Mammary epithelial cell (primary cell): ENCODE results near the gene PXDC1.

ENCODE experiments used
- EZH2 ChIP-seq: IDR thresholded peaks from 2 replicates; pipeline ENCODE4 v1.6.1; 2012; ENCODE audit warnings: low read length, inconsistent platforms, borderline replicate concordance
- TF ChIP-seq, protein P1 (sequence below), 2 donors: IDR thresholded peaks in 1 of 2; conservative IDR thresholded peaks in 1 of 2; 2 replicates each; pipeline ENCODE4 v1.5.1; 2011 to 2012; ENCODE audit warnings: inconsistent platforms in 2 of 2, low read length in 2 of 2, mild to moderate bottlenecking in 2 of 2, control low read depth in 1 of 2, low read depth in 1 of 2; ENCODE audit not compliant: insufficient read depth in 1 of 2; ENCODE audit errors: extremely low read depth in 1 of 2

DNA sequence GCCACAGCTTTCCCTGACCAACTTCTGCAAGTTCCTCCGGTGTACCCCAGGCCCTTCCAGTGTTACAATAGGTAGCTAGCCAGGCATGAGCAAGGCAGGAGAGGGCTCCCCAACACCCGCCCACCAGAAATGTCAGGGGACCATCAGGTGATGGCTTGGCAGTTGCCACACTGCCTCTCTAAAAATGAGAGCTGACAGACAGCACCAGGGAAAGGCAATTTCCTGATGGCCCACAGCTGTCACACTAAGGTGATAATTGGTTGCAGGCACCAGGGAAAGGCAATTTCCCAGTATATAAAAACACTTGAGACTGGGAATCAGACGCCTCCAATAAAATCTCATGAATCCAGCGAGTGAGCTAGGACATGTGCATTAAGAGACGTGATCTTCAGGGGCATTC lies 49.9 kb downstream of the PXDC1 start:
- TF ChIP-seq, protein P1, sequence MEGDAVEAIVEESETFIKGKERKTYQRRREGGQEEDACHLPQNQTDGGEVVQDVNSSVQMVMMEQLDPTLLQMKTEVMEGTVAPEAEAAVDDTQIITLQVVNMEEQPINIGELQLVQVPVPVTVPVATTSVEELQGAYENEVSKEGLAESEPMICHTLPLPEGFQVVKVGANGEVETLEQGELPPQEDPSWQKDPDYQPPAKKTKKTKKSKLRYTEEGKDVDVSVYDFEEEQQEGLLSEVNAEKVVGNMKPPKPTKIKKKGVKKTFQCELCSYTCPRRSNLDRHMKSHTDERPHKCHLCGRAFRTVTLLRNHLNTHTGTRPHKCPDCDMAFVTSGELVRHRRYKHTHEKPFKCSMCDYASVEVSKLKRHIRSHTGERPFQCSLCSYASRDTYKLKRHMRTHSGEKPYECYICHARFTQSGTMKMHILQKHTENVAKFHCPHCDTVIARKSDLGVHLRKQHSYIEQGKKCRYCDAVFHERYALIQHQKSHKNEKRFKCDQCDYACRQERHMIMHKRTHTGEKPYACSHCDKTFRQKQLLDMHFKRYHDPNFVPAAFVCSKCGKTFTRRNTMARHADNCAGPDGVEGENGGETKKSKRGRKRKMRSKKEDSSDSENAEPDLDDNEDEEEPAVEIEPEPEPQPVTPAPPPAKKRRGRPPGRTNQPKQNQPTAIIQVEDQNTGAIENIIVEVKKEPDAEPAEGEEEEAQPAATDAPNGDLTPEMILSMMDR (conservative IDR thresholded peaks at IDR 0.05 in 1 of 2, IDR thresholded peaks at IDR 0.05 in 1 of 2; ENCODE audit: extremely low read depth in 1 of 2, insufficient read depth in 1 of 2, low read depth in 1 of 2, low read length in 2 of 2) = no peak
- no peak for TF ChIP-seq EZH2
